Activated T-helper 9 cell treated with anti-CD3 and anti-CD28 coated beads, Interleukin-2, amount 50 U/mL, for 16 hours (primary cell): ENCODE results near the gene ALDH1A1.

ENCODE experiments used
- DNase-seq: peaks from one replicate; pipeline ENCODE4 v3.0.0-alpha.2; 2020; ENCODE audit warnings: low read depth

The ALDH1A1 gene

DNA sequence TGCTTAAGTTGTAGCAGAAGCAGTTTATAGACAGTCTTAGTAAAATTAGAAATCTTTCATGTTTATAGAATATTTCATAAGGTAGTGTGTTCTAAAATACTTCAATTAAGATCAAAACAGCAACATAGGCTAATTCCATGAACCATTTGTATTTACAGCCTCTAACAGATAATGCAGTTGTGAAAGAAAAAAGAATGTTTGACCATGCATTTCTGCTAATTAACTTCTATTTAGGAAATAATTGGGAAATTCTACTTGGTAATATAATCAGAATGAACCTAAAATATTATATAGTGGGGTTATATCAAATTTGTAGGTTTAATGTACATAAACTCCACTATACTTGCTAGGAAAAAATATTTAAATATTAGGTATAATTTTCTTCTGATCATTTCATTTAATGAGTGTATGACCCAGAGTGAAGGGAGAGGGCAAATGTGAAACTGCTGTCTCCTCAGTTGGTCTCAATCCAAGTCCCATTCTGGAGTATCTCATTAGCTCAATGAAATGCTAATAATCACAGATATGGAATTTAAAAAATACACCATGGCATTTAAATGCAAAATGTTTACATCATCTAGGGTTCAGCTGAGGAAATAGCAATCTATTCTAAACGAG, 34.9 kb downstream of the ALDH1A1 start:
- DNase-seq, result no peak

GRCh38 chr9:72915659-72916058, 37.2 kb downstream of the ALDH1A1 start:
- no peak for DNase-seq

GRCh38 chr9:72914750-72915149, 38.1 kb downstream of the ALDH1A1 start:
- DNase-seq, result no peak

- no peak for DNase-seq
These were observed 39.4 kb downstream of the ALDH1A1 start for GRCh38 chr9:72913382-72914009.

DNA sequence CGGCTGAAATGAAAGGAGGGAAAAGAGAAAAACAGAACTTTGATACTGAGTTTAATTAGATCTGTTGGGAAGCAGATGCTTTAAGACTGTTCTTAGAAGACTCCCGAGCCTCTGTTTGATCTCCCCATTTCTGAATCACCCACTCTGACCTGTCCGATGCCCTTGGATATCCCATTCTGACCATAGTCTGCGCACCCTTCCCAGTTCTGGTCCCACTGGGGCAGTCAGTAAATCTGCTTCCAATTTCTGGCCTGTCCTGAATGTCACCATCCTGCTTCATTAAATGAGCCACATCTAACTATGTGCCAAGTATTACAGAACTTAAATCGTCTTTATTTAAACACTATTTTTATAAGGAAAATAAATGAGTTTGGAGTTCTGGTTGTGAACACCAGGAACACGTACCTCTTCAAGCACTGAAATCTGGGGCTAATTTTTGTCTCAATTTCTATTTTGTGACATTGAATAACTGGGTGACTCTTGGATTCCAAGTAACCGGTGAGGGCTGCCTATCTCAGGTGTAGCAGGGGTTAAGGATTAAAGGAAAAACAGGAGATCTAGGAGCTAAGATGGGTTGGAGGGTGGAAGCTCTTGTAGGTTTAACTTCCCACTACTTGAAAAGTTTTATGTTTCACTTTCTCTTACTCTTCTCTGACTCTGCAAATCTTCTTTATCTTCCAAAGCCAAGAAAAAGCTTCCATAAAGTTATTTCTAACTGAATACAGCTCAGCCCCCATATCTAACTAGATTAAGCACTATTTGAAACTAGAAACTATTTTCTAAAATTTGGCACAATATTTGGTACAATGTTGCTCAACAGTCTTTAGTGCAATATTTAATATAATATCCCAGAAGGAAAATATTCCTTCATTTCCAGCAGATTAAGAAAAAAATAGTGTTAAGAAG, 40.1 kb downstream of the ALDH1A1 start:
- DNase-seq, result no peak

GRCh38 chr9:72911816-72912215, 41.0 kb downstream of the ALDH1A1 start:
- DNase-seq, result no peak

- DNase-seq, result no peak
These were observed 41.5 kb downstream of the ALDH1A1 start for GRCh38 chr9:72911247-72911775.

GRCh38 chr9:72909428-72909827, 43.4 kb downstream of the ALDH1A1 start:
- DNase-seq, result no peak

DNA sequence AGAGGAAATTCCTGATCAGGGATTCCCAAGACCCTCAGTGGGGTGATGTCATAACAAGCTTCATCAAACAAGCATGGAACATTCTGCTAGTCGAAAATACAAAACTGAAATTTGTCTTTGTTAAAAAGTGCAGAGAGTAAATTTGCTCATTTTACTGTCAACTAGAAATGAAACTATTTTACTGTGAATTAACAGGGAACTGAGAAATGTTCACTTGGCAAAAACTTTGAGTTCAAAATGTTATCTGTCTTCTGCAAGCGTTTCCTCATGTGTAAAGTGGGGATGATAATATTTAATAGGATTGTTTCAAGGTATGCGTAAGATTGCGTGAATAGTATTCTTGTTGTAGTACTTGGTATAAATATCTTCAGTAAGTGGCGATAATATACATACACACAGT, 45.4 kb downstream of the ALDH1A1 start:
- DNase-seq, result no peak

GRCh38 chr9:72906810-72907209, 46.0 kb downstream of the ALDH1A1 start:
- no peak for DNase-seq

DNA sequence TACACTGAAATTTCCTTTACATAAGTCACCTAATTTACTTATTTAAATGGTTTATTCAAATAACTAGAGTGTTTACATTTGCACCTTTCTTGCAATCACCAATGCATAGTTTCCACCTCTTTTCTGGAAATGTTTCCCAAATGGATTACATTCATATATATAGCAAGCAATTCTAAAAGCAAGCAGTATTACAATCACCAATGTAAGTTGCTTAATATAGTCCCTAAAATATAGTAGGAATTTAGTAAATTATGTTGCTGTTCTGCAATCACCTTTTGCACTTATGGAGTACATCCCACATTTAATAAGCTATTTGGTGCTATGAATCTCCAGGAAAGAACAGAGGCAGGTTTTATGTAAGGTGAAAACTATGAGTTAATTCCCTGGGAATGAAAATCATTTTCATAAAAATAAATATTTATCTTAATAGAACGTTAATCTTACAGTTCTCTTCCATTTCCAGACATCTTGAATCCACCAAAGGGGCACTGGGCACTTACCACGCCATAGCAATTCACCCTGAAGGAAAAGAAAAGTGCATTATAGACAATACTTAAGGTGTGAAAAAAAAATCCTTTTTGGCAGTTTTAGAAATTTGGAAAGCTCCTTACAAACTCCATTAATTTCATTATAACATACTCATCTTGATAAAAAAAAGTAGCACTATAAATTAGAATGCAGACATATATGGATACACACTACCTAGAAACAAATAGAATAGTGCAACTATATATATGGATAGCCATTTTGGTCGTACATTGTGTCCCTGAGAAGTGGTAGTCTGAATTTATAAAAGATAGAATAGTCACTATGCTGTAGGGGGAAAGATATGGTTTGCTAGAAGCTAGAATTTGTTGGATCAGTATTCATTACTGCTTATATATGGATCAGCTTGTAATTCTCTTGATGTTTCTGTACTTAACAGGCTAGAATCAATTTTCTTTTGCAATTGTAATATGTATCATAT, 47.1 kb downstream of the ALDH1A1 start:
- no peak for DNase-seq

DNA sequence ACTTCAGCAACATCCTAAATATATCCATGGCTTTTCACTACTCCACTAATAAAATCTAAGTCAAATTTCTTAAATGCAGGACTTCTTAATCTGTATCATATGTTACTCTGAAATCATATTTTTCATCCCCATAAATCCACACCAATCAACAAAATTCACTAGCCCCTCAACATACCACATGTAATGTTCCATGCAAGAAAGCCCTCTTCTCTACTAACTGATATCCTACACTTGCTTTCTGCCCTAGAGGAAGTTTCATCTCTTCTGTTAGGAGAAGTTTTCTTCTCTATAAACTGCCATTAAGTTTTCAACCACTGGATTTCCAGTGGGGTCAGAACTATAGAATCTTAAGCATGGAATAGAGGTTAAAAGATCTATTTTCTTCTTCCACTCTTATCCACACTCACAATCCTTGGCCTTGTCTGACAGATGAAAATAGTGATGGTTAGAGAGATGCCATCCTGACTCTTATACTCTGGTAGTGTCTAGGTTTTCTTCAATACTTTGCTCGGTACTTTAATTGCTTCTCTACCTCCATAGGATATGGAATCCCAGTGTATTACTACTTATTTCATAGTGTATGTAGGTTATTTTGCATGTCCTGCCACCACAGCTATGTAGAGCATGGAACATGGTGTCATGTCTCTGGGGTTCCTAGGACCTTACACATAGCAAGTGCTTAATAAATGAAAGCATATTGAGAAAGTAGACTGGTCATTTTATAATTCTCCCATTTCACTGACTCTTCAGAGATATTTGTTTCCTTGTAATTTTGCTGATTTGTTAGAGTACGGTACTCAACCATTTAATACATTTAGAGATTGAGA, 48.4 kb downstream of the ALDH1A1 start:
- DNase-seq, result no peak

DNA sequence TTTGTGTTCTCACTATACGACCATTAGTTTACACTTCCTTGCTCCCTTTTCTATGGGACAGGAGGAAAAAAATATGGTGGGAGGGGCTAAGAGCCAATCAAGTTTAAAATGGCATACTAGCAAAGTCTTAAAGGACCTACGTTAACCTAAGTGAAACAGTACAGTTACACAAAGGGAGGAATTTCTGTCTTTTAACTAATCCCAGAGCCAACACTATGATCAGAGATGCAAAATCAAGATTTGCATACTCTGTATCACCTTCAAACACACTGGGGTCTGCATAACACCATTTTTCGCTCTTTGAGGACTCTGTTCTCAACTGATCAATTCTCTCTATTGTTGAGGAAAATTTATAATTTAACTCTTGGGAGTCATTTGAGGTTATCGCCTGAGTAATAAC, 49.8 kb downstream of the ALDH1A1 start:
- no peak for DNase-seq

- DNase-seq, result no peak
These were observed 50.6 kb downstream of the ALDH1A1 start for GRCh38 chr9:72902268-72902667.

GRCh38 chr9:72899734-72900477, 52.9 kb downstream of the ALDH1A1 start:
- no peak for DNase-seq

DNA sequence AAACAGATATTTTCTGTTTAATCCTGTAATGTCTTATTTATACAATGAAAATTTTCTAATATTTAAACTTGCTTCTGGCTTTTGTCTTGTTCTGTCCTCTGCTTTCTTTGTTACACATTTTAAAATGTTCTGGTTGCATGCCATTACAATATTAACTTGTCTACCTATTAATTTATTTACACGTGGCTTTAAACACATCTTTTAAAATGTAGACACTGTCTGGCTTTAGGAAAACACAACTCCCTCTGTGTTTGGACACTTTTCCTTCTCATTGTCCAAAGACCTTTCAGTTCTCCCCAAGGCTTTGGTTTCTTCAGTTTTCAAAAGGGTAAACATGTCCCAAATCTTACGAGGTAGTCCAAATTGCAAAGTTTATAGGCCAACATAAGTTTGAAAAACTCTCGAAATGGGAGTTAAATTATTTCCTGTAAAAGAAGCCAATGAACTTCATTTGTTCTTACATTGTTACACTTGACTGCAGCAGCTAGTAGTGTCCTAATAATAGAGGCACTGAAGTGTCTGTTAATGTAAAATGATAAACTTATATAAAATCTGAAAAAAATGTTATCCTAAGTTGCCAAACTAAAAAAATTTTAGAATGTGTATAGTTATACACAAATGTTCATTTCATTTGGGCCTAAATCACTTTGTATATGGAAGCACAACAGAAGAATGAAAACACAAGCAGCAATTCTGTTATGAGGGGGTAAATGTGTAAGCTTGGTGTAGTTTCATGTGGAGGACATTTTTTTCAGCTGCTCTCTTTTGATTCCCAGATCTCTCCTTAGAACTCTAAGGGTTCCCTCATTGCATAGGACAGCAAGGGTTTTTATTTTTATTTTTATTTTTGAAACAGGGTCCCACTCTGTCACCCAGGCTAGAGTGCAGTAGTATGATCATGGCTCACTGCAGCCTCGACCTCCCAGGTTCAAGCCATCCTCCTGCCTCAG, 53.8 kb downstream of the ALDH1A1 start:
- no peak for DNase-seq

GRCh38 chr9:72898360-72898759, 54.5 kb downstream of the ALDH1A1 start:
- no peak for DNase-seq

- DNase-seq, result no peak
These were observed 55.7 kb downstream of the ALDH1A1 start for GRCh38 chr9:72897069-72897649.
